K562 (cell line): ENCODE results near the gene TRIM44. TPM values are rescaled to one million over a fixed set of nuclear protein-coding genes. Genes with fewer than 3 reads are reported as not detected.

Source experiments
- ATAC-seq: fragments of 200-7000 bp; cut with Tn5 transposase; 3 replicates; pipeline ENCODE4 v1.9.1; 2020; ENCODE audit warnings: moderate library complexity
- BruUV-seq: library from RNA; stranded (reverse); fragments of 400-500 nt; replicated peaks from 2 replicates; lab custom pipeline; 2021; lab: Mats Ljungman, UMichigan
- CTCF ChIA-PET: fragments of 300-600 bp; formaldehyde crosslinking; extraction: SDS; loops from one replicate; lab custom pipeline; 2021; ENCODE audit warnings: low intra/inter-chr PET ratio; lab: Yijun Ruan, JAX
- POLR2A ChIA-PET: fragments of 300-600, 350-650 bp; sonication (Branson Sonifier 250); formaldehyde crosslinking; extraction: SDS; loops from one replicate; lab custom pipeline; 2021; ENCODE audit warnings: antibody characterized with exemption, inconsistent platforms; lab: Yijun Ruan, JAX
- DNase-seq, 4 experiments: peaks; one replicate each; pipeline versions ENCODE4 v3.0.0 to v3.0.0-alpha.2; 2011 to 2018; ENCODE audit warnings: low spot score in 3 of 4, mixed read lengths in 3 of 4; ENCODE audit errors: extremely low read depth in 1 of 4
- FAIRE-seq: peaks from 2 replicates; lab custom pipeline; 2011; peaks lifted over from hg19 to GRCh38; lab: Jason Lieb, UNC
- H2AFZ ChIP-seq: 2 replicates; pipeline ENCODE4 v1.6.0; 2011; ENCODE audit warnings: low read depth, low read length, control low read depth, inconsistent platforms
- H3K27ac ChIP-seq: fragments of 200-600 bp; 3 replicates; pipeline ENCODE4 v1.8.0; 2011; ENCODE audit warnings: low read depth, mild to moderate bottlenecking, control low read depth, inconsistent platforms, low read length, moderate library complexity, mixed read lengths; ENCODE audit errors: extremely low read depth
- H3K27me3 ChIP-seq, 2 experiments: fragments of 300-600 bp in 1 of 2; 2 replicates in 1 of 2; 3 replicates in 1 of 2; pipeline versions ENCODE4 v1.6.0 to v1.8.0; 2011; ENCODE audit warnings: inconsistent platforms in 2 of 2, low read length in 2 of 2, mild to moderate bottlenecking in 1 of 2, mixed read lengths in 1 of 2, moderate library complexity in 1 of 2; ENCODE audit not compliant: control insufficient read depth in 2 of 2, insufficient read depth in 2 of 2
- H3K36me3 ChIP-seq: fragments of 300-600 bp; 3 replicates; pipeline ENCODE4 v1.8.0; 2011; ENCODE audit warnings: mild to moderate bottlenecking, low read length, inconsistent platforms; ENCODE audit not compliant: control insufficient read depth, insufficient read depth
- H3K4me1 ChIP-seq, 2 experiments: fragments of 200-600 bp in 1 of 2; replicated peaks in 1 of 2; 2 replicates in 1 of 2; 3 replicates in 1 of 2; pipeline versions ENCODE4 v1.5.1 to v1.8.0; 2011; ENCODE audit warnings: inconsistent platforms in 2 of 2, low read length in 2 of 2, mild to moderate bottlenecking in 1 of 2, mixed read lengths in 1 of 2, moderate library complexity in 1 of 2; ENCODE audit not compliant: control insufficient read depth in 2 of 2, insufficient read depth in 2 of 2
- H3K4me2 ChIP-seq: 2 replicates; pipeline ENCODE4 v1.6.1; 2011; ENCODE audit warnings: low read length, control low read depth, inconsistent platforms, mixed read lengths; ENCODE audit not compliant: insufficient read depth
- H3K4me3 ChIP-seq: fragments of 200-600 bp; sonication (generic), shearing (Covaris generic); 2 replicates; pipeline ENCODE4 v1.5.1; 2016; ENCODE audit warnings: control low read depth, inconsistent platforms
- H3K79me2 ChIP-seq: fragments of 200-600 bp; 3 replicates; pipeline ENCODE4 v1.8.0; 2011; ENCODE audit warnings: low read length, inconsistent platforms; ENCODE audit not compliant: control insufficient read depth, insufficient read depth
- H3K9ac ChIP-seq, 2 experiments: 2 replicates each; pipeline versions ENCODE4 v1.6.0 to v1.6.1; 2011; ENCODE audit warnings: low read depth in 2 of 2, low read length in 2 of 2, control low read depth in 1 of 2, inconsistent platforms in 1 of 2, mild to moderate bottlenecking in 1 of 2, mixed read lengths in 1 of 2; ENCODE audit not compliant: insufficient read depth in 1 of 2
- H3K9me1 ChIP-seq: one replicate; pipeline ENCODE4 v1.6.0; 2011; ENCODE audit warnings: inconsistent platforms, mild to moderate bottlenecking, low read length, moderate library complexity; ENCODE audit not compliant: control insufficient read depth, insufficient read depth
- H3K9me3 ChIP-seq: replicated peaks from 2 replicates; pipeline ENCODE4 v1.5.1; 2011; ENCODE audit warnings: low read depth, low read length, inconsistent platforms; ENCODE audit not compliant: control insufficient read depth, insufficient read depth
- H4K20me1 ChIP-seq: replicated peaks from 2 replicates; pipeline ENCODE4 v1.6.1; 2011; ENCODE audit warnings: low read length, inconsistent platforms, mixed read lengths; ENCODE audit not compliant: control insufficient read depth, insufficient read depth
- MIER1 ChIP-seq: fragments of 450-650 bp; IDR thresholded peaks from 2 replicates; pipeline ENCODE4 v1.6.1; 2016; ENCODE audit warnings: antibody characterized with exemption, mild to moderate bottlenecking, low read depth
- NFIC ChIP-seq: fragments of 450-650 bp; IDR thresholded peaks from 2 replicates; pipeline ENCODE4 v1.6.1; 2017; ENCODE audit warnings: mild to moderate bottlenecking, inconsistent platforms
- NFYB ChIP-seq: IDR thresholded peaks from 2 replicates; pipeline ENCODE4 v1.6.1; 2011; ENCODE audit warnings: mild to moderate bottlenecking, moderate library complexity; ENCODE audit not compliant: insufficient read length; ENCODE audit errors: extremely low read depth
- RAD51 ChIP-seq: fragments of 450-650 bp; IDR thresholded peaks from 2 replicates; pipeline ENCODE4 v1.7.1; 2016; ENCODE audit warnings: low read depth, mild to moderate bottlenecking, borderline replicate concordance
- USF2 ChIP-seq: sonication (generic); formaldehyde crosslinking; IDR thresholded peaks from 2 replicates; pipeline ENCODE4 v1.5.0; 2020; ENCODE audit warnings: missing genetic modification reagents
- ZKSCAN1 ChIP-seq: fragments of 150-350 bp; IDR thresholded peaks from 2 replicates; pipeline ENCODE4 v1.6.1; 2016; ENCODE audit warnings: low read depth, low read length
- WGBS: fragments of 100-300 bp; shearing (Covaris generic); methylation state at CpG from one replicate; pipeline ENCODE4 v1.1.6; 2016; ENCODE audit warnings: low coverage, mixed read lengths; ENCODE audit not compliant: insufficient coverage; ENCODE audit errors: missing lambda C conversion rate; 5-methylcytosine and 5-hydroxymethylcytosine counted together
- in situ Hi-C: fragments of 300-500 bp; cut with MboI; formaldehyde crosslinking; loops from 4 replicates; pipeline ENCODE4 v1.15.0; 2018; ENCODE audit warnings: inconsistent platforms, mixed read lengths
- intact Hi-C: fragments of 100-400 bp; cut with micrococcal nuclease; formaldehyde crosslinking; loops from 2 replicates; pipeline ENCODE4 v1.14.2; 2022
- polyA plus RNA-seq, 8 experiments: library from polyadenylated mRNA; depleted of rRNA in 4 of 8; stranded (reverse) in 5 of 8; unstranded in 3 of 8; fragments of >200 nt; fragmentation: Nextera tagmentation in 2 of 8; fragmentation: Illumina TruSeq in 1 of 8; extraction: Ambion mirVana in 2 of 8; extraction: Trizol in 1 of 8; gene quantifications; 2 replicates each; pipeline versions ENCODE4 v1.2.1 to v1.2.3, GENCODE V29; 2011 to 2014; ENCODE audit warnings: inconsistent platforms in 1 of 8, missing spikeins in 1 of 8
- total RNA-seq, 7 experiments: library from RNA; depleted of rRNA in 6 of 7; stranded (reverse); fragments of >200 nt in 6 of 7; fragmentation: Illumina TruSeq in 2 of 7; extraction: Trizol in 2 of 7; gene quantifications; 2 replicates each; pipeline versions ENCODE4 v1.2.1 to v1.2.3, GENCODE V29; 2011 to 2021; ENCODE audit warnings: low replicate concordance in 1 of 7
- TF ChIP-seq, protein P1 (sequence below): IDR thresholded peaks from 2 replicates; pipeline ENCODE4 v1.6.1; 2012; ENCODE audit warnings: low read depth, low read length, improper control_type of control experiment, borderline replicate concordance

Gene TRIM44
- total and polyA plus RNA-seq, 9 of the 15 experiments (the other 6 are each of a cell fraction or from before 2014, with no cell fraction given): 8.3 to 105 (median 37.2) TPM

DNA sequence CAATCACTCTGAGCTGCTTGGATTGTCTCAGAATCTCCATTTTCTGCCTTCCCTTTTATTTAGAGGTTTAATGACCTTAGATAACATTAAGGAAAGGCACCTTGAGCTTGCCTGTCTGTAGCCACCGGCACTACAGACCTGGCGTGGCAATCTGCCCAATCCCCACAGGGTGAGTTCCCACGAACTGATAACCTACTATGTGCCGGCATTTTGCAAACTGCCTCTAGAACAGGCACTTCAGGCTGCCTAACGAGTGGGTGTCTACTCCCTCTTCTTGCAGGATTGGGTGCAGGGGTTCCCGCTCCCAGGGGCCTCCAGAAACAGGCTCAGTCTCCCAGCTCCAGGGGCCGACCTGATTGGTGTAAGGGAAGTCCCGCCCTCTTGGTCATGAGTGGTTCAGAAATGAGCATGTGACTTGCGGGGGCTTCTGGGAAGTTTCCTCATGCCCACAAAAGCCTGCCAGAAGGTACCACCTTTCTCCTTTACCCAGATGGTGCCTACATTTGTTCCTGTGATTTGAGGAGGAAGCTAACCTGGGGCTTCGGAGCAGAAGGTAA lies 161.2 kb downstream of the TRIM44 start:
- intact Hi-C loops: loop anchor here (5.0 kb wide), 2 partner anchors 308 to 433 kb away; no protein-coding TSS in a partner anchor
- TF ChIP-seq ZKSCAN1: peak; percentile 91
- 0 out of 2 replicates have a peak, but pooled peaks have one; percentile 29 for TF ChIP-seq RAD51
- peak; percentile 33 for TF ChIP-seq NFYB
- TF ChIP-seq USF2 (CRISPR knock-in tag): peak; percentile 60
- 0 out of 2 replicates have a peak, but pooled peaks have one; percentile 12 for TF ChIP-seq NFIC
- TF ChIP-seq MIER1: no peak
- TF ChIP-seq, protein P1, sequence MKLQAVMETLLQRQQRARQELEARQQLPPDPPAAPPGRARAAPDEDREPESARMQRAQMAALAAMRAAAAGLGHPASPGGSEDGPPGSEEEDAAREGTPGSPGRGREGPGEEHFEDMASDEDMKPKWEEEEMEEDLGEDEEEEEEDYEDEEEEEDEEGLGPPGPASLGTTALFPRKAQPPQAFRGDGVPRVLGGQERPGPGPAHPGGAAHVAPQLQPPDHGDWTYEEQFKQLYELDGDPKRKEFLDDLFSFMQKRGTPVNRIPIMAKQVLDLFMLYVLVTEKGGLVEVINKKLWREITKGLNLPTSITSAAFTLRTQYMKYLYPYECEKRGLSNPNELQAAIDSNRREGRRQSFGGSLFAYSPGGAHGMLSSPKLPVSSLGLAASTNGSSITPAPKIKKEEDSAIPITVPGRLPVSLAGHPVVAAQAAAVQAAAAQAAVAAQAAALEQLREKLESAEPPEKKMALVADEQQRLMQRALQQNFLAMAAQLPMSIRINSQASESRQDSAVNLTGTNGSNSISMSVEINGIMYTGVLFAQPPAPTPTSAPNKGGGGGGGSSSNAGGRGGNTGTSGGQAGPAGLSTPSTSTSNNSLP: no peak

More for the DNA sequence above, 161.2 kb downstream of the TRIM44 start:
- FAIRE-seq (no peak), ATAC-seq (no peak; the same call in 2 of the 3 replicates), DNase-seq (peak in 3 of 4 experiments; percentile 16 to 20 (median 19))
- Histone ChIP-seq H3K4me3 (no peak overlapping the region), H3K4me1 (no peaks in the 10 kb centered on the region; a peak in 2 of 5 replicates), H2AFZ (peak overlapping the region; percentile 40), H3K27ac (no peak overlapping the region), H3K9me1 (no peaks in the 10 kb centered on the region), H3K79me2 (no peaks in the 10 kb centered on the region), H3K27me3 (peaks cover 3 to 16% of the 10 kb centered on the region in 2 experiments; a peak in 3 of 5 replicates), H3K36me3 (no peaks in the 10 kb centered on the region), H3K9me3 (no peaks in the 10 kb centered on the region), H4K20me1 (no peaks in the 10 kb centered on the region), H3K9ac (no peak overlapping the region), H3K4me2 (peak overlapping the region; percentile 53)
- ChIA-PET POLR2A (interaction anchor here (0.6 to 1.4 kb wide), 2 partner anchors 10 to 22 kb away, joined by 3 to 4 read pairs; no protein-coding TSS in a partner anchor), CTCF (no interaction called here)
- 26% methylated on average over 10 of the region's 10 CpGs for WGBS
- in situ Hi-C loops: no loop called here
- BruUV-seq: no TSS peak
